NCI-H1105 (cell line): Measurements from ENCODE around the gene CPZ.
"Not testable (repeated sequence)": the region's sequence is repeated elsewhere in the genome, so short reads cannot be mapped to it uniquely, and the experiment has no call there.

ENCODE experiments used
- DNase-seq: peaks from one replicate; lab custom pipeline; 2025; lab: John Stamatoyannopoulos, UW

Gene CPZ

DNA sequence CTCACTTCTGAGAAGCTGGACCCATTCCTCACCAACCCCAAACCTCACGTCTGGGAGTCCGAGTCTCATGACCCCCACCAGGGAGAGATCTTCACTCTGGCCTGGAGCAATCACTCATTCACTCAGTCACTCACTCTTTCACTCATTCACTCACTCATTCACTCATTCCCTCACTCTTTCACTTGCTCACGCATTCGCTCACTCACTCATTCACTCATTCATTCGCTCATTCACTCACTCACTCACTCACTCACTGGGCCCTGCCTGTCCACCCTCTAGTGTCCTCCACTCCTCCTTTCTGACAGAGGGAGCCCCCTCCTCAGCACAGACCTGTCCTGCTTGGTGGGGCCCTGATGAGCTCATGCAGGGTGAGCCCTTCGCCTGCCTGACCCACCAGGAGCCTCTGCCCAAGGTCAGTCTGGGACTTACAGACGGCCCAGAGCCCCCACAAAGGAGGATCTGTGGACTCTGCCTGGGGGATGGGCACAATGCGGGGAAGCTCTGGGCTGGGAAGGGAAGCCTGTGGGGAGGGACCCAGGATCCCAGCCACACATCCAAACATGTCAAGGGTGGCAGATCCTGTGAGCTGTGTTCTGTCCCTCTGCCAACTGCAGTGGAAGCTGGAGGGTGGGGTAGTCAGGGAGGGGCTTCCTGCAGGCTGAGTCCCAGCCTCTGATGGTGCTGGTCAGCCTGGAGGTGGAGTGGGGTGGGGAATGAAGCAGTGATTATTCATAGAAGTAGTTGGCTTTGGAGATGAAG, 18.5 kb downstream of the CPZ start:
- DNase-seq, result no peak

DNA sequence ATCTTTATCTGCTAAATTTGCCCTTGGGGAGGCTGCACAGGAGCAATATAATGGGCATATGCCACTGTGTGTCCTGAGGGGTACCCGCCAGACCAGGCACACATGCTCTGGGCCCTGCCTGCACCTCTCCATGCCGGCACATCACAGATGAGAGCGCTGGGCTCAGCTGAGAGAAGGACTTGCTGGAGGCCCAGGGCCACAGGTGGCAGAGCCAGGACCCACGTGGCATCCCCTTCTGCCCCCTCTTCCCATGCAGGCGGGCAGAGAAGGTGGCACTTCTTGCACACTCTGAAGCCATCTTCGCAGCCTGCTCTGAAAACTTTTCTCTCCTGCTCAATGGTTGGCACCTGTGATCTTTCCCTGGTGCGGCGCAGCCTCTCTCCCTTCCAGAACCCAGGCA, 20.1 kb downstream of the CPZ start:
- no peak for DNase-seq

DNA sequence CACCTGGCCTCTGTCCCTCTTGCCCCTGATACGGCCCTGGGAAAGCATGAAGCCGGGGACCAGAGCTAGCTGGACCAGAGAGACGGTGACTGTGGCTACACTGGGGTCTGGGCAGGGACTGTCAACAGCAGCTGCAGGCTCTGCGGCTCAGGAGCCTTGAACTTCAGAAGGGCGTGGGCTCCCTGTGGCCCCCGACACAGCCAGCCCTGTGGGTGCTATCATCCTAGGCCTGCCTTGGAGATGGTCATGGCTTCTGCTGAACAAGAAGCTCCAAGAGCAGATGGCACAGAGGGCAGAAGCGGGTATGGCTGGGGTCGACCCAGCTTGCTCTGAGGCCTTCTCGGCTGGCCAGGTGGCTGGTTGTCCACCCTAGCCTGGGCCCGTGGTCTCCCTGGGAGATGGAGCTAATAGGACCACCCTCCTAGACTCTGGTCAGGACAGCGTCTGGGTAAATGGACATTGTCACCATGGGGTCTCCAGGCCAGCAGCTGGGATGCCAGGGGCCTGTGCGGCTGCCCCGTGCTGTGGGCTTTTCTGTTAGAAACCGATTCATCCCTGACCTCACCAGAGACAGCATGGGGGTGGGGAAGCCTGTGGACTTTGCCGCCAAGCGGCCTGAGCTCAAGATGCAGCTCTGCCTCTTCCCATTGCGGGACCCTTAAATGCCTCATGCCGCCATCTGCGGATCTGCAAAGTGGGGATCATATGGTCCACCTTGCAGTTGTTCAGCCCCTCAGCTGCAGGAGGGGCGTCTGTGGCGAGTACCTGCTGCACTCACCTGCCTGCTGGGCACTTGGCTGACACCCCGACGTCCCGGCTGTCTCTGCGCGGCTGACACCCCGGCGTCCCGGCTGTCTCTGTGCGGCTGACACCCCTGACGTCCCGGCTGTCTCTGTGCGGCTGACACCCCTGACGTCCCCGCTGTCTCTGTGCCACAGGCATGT, 21.1 kb downstream of the CPZ start:
- DNase-seq, result no peak

DNA sequence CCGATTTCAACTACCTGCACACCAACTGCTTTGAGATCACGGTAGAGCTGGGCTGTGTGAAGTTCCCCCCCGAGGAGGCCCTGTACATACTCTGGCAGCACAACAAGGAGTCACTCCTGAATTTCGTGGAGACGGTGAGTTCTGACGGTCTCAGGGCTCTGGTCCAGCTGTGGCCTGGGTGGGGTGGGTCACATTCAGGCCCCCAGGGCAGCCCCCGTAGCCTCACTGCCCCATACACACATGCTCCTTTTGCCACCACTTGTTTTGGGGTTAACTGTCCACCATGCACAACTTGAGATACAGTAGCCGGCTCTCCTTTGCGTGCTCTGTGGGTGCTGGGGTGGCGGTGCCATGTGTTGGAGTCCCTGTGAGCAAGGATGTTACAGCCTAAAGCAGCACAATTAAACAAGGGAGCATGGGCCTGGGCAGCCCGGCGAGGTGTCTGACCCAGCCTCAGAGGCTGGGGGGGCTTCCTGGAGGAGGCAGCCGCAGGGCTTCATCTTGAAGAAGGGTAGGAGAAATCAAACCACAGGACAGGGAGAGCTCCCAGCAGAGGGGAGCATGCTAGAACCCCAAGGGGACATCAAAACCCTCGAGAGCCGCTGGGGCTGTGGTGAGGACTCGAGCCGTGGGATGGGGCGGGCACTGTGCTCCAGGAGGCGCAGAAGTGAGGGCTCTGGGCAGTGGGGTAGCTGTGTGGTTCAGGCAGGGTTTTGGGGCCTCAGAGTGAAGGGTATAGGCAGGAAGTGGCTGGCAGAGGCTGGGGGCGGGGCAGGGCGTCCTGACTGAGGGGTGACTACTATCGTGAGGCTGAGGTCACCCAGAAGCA, 22.0 kb downstream of the CPZ start:
- DNase-seq, result no peak

DNA sequence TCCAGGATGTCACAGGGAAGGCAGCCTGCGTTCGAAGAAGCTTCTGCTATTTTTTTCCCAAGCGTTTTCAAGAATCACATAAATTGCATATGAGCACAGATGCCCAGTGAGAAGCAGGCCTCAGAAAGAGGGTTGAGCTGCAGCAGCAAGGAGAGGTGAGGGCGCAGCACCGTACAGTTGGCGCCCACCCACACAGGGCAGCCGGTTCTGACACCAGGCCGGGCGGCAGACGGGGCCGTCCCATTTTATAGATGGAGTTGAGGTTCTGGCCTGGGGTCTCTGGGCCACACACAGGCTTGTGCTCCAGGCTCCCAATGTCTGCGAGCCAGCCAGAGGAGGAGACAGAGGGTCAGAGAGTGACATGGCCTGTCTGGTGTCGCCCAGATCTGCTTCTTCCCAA, 22.8 kb downstream of the CPZ start:
- DNase-seq, result no peak

DNA sequence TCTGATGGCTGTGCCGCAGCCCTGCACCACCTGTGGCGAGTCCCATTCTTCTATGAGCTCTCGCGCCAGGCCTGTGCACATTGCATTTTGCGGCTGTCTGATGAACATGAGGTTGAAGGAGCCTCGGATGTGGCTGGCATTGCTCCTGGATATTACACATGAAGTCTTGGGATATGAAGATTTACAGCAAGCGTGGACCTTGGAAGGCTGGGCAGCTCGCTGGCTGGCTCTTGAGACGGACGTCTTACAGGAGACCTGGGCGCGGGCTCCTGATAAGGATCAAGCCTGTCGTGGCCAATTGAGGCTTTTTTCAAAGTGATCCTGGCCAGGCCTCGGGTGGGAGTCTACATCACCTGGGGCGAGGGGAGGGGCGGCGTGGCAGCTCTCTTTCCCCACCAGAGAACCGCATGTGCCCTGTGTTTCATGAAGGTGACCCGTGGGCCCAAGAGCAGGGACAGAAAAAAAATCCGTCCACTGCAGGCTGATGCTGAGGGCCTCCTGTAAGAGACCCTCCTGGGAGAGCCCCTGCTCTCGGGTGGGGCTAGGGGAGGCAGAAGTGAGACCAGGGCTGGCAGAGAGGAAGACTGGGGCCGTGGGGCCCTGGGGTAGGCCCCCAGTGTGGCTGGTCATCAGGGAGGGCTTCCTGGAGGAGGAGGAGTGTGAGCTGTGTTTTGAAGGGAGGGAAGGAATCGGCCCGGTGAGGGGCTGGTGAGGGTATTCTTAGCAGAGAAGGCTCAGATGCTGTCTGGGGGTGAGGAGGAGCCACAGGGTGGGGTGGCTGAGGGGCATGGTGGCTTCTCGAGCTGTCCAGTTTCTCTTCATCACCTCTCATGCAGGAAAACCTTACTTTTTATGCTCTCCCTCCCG, 23.6 kb downstream of the CPZ start:
- DNase-seq, result no peak

DNA sequence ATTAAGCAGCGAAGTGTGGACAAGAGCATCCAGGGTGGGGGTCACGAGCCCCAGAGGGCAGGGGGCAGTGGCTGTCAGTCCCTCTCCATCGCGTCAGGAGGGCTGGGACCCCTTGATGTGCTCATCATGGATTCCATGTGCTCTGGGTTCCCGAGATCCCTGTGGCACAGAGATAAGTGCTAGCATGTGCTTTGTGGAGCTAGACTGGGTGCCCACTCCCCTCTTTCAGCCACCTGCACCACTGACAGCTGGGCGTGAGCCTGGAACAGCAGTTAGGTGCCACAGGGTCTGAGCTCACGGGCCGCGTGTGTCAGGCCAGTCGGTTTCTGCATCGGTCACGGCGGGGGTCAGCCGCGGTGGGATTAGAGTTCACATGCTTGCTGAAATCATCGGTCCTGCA, 24.3 kb downstream of the CPZ start:
- no peak for DNase-seq

DNA sequence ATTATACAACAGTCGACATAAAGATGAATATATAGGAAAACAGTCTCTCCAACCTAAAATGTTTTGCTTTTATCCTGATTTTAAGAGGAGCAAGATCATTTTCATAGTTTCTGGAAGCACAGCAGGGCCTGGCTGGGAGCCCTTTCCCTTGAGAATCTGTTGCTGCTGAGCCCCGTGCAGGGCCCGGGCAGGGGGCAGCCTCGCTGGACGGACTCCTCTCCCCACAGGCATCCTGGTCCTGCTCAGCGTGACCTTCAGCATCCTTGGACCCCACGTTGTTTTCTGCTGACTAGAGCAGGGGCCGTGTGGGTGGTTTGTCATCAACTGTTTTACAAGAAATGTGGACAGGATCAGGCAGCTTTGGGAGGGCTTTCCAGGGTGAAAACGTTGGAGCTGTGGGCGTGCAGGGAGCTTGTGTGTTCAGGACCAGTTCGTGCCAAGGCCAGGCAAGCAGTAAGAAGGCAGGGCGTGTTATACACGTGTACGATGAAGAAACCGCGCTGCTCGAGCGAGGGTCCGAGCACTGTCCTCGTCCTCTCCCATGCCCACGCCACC, 25.0 kb downstream of the CPZ start:
- DNase-seq, result no peak

DNA sequence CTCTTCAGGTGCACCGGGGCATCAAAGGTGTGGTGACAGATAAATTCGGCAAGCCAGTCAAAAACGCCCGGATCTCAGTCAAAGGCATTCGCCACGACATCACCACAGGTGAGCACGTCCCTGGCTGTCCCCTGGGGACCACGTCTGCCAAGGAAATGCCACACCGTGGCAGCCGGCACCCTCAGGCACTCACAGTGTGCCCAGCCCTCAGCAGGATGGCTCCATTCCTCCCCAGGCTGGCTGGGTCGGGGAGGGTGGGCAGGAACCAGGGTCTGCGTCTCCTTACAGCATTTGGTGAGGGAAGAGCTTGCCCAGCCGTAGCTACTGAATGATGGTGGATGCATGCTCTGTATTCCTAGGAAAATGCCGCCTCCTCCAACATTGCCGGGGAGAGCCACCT, 25.9 kb downstream of the CPZ start:
- DNase-seq, result no peak

DNA sequence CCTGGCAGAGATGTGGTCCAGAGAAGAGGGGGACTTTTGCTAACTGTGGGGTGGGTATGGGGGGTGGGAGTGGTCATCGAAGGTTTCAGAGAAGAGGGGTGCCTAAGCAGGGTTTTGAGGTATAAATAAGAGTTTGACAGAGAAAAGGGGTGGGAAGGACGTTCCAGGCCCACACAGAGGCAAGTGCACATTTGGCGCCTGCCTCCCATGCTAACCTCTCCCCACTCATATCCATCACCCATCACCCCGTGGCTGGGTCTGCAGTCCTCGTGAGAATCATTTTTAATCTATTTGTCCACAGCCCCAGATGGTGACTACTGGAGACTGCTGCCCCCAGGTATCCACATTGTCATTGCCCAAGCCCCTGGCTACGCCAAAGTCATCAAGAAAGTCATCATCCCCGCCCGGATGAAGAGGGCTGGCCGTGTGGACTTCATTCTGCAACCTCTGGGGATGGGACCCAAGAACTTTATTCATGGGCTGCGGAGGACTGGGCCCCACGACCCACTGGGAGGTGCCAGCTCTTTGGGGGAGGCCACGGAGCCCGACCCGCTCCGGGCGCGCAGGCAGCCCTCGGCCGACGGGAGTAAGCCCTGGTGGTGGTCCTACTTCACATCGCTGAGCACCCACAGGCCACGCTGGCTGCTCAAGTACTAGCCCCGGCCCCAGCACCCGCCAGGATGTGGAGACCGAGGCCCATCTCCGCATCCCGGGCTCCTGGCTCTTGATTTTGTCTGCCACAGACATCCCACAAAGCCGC, 26.6 kb downstream of the CPZ start:
- no peak for DNase-seq

DNA sequence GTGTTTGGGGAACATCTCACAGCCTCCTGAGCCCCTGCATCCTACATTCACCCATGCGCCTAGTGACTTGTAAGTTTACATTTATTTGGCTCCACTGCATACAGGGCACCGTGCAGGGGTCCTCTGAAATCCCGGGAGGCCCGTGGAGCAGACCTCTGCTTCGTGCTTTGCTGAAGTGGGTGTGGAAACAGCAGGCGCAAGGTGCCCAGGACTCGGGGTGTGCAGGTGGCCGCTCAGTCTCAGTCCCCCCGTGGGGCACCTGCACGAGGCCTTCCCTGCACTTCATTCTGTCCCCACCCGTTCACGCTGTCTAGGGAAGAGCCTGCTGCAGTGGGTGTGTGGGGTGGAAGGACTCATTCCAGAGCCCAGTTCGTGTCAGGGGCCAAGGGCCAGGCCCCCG, 28.6 kb downstream of the CPZ start:
- not testable (repeated sequence) for DNase-seq

DNA sequence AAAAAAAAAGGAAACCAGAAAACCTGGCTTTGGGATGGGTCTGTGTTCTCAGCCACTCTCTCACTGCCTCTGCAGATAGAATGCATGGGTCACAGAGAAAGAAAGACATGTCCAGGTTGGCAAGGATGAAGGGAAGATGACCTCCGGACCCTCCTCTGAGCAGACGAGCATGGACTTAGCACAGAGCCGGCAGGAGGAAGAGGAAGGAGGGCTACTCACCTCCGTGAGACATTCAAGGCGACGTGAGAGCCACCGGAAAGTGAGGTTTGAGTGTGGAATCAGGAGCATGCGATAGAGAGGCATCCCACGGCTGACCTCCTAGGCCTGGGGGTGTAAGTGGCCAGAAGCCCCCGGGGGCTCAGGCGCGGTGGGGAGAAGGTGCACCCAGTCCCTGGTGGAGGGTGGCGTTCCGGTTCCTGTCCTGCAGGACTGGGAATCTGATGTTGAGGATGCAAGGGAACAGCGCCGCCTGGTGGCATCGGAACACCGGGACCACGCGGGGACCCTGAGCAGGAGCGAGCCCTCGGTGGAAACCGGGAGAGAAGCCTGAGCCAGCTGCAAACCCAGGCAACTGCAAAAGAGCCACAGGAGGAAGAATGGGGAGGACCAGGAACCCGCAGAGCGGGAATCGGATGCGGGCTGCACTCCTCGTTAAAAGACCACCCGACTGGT, 32.2 kb downstream of the CPZ start:
- not testable (repeated sequence) for DNase-seq

DNA sequence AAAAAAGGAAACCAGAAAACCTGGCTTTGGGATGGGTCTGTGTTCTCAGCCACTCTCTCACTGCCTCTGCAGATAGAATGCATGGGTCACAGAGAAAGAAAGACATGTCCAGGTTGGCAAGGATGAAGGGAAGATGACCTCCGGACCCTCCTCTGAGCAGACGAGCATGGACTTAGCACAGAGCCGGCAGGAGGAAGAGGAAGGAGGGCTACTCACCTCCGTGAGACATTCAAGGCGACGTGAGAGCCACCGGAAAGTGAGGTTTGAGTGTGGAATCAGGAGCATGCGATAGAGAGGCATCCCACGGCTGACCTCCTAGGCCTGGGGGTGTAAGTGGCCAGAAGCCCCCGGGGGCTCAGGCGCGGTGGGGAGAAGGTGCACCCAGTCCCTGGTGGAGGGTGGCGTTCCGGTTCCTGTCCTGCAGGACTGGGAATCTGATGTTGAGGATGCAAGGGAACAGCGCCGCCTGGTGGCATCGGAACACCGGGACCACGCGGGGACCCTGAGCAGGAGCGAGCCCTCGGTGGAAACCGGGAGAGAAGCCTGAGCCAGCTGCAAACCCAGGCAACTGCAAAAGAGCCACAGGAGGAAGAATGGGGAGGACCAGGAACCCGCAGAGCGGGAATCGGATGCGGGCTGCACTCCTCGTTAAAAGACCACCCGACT, 37.8 kb downstream of the CPZ start:
- not testable (repeated sequence) for DNase-seq

DNA sequence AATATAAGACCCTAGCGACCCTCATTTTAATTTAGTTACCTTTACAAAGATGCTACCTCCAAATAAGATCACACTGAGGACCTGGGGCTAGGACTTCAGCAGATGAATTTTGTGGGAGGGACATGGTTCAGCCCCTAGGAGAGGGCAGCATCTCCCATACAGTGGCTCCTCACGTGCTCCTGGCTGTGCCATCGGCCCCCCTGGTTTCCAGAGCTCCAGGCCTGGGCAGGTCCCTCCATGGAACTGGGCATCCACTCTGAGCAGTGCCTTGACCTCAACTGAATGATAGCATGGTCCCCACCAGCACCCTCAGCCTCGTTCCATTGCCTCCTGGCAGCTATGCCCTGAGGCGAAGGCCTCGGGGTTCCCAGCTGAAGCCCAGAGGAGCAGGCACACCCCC, 39.3 kb downstream of the CPZ start:
- DNase-seq, result not testable (repeated sequence)

DNA sequence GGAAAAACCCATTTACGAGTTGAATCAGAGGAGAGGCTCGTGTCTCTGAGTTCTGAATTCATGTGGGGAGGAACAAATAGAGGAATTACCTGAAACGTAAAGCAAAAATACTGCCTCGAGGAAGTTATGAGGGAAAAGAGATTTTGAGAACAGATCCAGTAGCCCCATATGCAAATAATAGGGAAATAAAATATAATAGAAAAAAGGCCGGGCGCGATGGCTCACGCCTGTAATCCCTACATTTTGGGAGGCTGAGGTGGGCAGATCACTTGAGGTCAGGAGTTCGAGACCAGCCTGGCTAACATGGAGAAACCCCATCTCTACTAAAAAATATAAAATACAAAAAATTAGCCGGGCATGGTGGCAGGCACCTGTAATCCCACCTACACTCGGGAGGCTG, 42.2 kb downstream of the CPZ start:
- DNase-seq, result not testable (repeated sequence)

DNA sequence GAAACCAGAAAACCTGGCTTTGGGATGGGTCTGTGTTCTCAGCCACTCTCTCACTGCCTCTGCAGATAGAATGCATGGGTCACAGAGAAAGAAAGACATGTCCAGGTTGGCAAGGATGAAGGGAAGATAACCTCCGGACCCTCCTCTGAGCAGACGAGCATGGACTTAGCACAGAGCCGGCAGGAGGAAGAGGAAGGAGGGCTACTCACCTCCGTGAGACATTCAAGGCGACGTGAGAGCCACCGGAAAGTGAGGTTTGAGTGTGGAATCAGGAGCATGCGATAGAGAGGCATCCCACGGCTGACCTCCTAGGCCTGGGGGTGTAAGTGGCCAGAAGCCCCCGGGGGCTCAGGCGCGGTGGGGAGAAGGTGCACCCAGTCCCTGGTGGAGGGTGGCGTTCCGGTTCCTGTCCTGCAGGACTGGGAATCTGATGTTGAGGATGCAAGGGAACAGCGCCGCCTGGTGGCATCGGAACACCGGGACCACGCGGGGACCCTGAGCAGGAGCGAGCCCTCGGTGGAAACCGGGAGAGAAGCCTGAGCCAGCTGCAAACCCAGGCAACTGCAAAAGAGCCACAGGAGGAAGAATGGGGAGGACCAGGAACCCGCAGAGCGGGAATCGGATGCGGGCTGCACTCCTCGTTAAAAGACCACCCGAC, 43.5 kb downstream of the CPZ start:
- not testable (repeated sequence) for DNase-seq

DNA sequence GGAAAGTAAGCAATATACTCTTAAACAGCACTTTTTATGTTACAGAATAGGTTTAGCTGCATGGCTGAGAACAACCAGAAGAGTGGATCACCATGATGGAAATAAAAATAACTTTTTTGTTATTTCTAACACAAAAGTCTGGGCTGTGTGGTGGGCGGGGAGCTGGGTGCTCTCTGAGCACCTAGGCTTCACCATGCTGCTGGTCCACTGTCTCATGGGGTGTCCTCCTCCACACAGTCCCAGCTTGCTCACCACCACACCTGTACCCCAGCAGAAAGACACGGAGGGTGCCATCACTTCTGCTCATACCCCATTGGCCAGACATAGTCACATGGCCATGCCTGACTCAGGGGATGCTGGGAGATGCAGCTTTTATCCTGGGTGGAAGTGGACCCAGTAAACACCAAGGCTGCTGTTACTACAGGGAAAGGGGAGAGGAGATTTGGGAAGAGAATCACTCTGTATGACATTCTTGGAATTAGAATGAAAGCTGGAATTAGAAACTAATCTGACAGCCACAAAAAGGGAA, 45.0 kb downstream of the CPZ start:
- no peak for DNase-seq

DNA sequence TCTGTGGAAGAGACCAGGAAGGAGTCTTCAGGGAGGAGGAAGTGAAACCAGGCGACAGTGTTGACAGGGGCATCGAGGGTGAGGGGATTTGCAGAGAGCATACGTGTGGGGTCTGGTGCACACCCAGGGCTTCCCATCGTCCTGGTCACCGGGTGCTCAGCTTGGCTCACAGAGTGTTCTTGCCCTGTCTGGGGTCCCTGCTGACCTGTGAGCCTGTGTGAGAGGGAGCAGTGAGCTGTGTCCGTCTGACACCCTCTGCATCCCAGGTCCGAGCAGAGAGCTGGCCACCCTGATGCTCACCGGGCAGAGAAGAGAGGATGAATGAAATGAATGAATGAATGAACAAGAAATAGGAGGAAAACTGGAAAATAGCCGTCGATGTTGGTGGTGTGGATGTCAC, 46.5 kb downstream of the CPZ start:
- DNase-seq, result no peak
